Amniotic stem cell (primary cell): ENCODE measurements around the gene HMGB4.

Source experiments
- DNase-seq: peaks from one replicate; lab custom pipeline; 2025; lab: John Stamatoyannopoulos, UW

Gene HMGB4

GRCh38 chr1:33898406-33898805, 34.5 kb downstream of the HMGB4 start:
- DNase-seq: no peak

GRCh38 chr1:33898881-33899280, 35.0 kb downstream of the HMGB4 start:
- DNase-seq: no peak

GRCh38 chr1:33899746-33900145, 35.9 kb downstream of the HMGB4 start:
- no peak for DNase-seq

- DNase-seq: no peak
These were observed 38.8 kb downstream of the HMGB4 start for GRCh38 chr1:33902486-33903209.

- no peak for DNase-seq
These were observed 39.3 kb downstream of the HMGB4 start for GRCh38 chr1:33903210-33903589.

GRCh38 chr1:33905241-33905640, 41.4 kb downstream of the HMGB4 start:
- no peak for DNase-seq

- DNase-seq: no peak
These were observed 42.3 kb downstream of the HMGB4 start for GRCh38 chr1:33906156-33906555.

GRCh38 chr1:33908324-33908956, 44.6 kb downstream of the HMGB4 start:
- DNase-seq: no peak
